HG02610 (cell line): ENCODE results near the gene TUBD1.
"Not testable (repeated sequence)": the region's sequence is repeated elsewhere in the genome, so short reads cannot be mapped to it uniquely, and the experiment has no call there.

ENCODE experiments used
- ATAC-seq: cut with Tn5 transposase; IDR thresholded peaks from one replicate; pipeline ENCODE4 v1.9.1; 2021; ENCODE audit warnings: mild to moderate bottlenecking, moderate library complexity; ENCODE audit not compliant: unreplicated experiment

The TUBD1 gene

DNA sequence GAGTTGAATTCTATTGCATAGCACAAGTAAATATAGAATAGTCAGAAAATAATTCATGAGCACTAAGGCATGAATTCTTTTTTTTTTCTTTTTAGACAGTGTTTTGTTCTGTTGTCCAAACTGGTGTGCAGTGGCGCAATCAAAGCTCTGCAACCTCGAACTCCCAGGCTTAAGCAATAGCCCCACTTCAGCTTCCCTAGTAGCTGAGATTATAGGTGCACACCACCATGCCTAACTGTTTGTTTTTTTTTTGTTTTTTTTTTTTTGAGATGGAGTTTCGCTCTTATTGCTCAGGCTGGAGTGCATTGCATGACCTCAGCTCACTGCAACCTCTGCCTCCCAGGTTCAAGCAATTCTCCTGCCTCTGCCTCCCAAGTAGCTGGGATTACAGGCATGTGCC lies 16.6 kb downstream of the TUBD1 start:
- ATAC-seq = no peak

- no peak for ATAC-seq
Measured at GRCh38 chr17:59874376-59874775, 18.4 kb downstream of the TUBD1 start.

GRCh38 chr17:59873414-59873813 lies 19.3 kb downstream of the TUBD1 start:
- ATAC-seq = not testable (repeated sequence)

GRCh38 chr17:59872351-59872750 lies 20.4 kb downstream of the TUBD1 start:
- no peak for ATAC-seq

GRCh38 chr17:59870482-59870881 lies 22.3 kb downstream of the TUBD1 start:
- ATAC-seq = no peak

GRCh38 chr17:59869941-59870218 lies 22.9 kb downstream of the TUBD1 start:
- ATAC-seq = no peak

DNA sequence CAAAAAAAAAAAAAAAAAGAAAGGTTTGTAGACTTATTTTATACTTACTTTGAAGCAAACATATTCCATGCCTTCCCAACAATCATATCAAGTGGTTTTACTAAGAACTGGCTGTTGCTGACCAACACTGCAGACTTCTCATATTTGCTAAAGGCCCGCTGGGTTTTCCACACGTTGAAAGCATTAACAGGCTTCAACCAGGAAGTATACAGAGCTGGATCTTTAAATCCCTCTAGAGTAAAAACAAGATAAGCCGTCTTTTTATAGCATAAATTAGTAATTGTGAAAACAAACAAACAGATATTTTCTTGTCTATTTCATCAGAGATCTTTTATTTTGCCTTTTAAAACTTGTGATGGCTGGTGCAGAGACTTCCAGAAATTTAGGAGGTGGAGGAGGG lies 29.1 kb downstream of the TUBD1 start:
- no peak for ATAC-seq

- ATAC-seq = no peak
Measured at GRCh38 chr17:59859444-59860025, 33.2 kb downstream of the TUBD1 start.

- ATAC-seq = no peak
Measured at GRCh38 chr17:59858932-59859331, 33.8 kb downstream of the TUBD1 start.

DNA sequence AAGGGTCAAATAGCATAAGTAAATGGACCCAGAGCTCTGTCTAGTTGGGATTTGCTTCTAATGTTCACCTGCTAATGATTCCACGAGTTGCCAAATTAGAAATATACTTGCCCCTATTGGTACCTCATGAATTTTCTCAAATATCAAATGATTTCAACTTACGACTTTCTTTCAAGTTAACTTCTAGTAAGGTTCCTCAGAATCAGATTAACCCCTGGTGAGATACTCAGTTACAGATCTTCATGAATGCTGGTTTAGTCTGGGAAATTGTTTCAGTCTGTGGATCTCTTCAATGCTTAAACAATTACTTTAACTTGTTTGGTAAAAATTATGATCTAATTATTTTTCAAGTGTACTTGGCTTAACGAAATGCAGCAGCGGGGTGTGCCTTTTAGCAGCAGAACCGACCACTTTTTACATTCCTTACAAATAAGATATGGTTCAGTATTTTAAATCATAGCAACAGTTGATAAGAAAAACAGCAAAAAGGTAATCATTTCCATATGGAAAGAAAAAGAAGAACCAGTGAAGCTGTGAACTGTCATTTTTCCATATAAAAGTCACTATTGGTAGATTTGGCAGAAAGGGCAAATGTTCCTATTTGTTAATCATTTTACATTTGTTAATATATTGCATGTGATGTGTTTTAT lies 34.5 kb downstream of the TUBD1 start:
- no peak for ATAC-seq

GRCh38 chr17:59856859-59857794 lies 35.6 kb downstream of the TUBD1 start:
- ATAC-seq = no peak

- ATAC-seq = not testable (repeated sequence)
Measured at GRCh38 chr17:59853919-59854729, 38.6 kb downstream of the TUBD1 start.

GRCh38 chr17:59853168-59853918 lies 39.4 kb downstream of the TUBD1 start:
- no peak for ATAC-seq

- ATAC-seq = not testable (repeated sequence)
Measured at GRCh38 chr17:59852847-59853167, 39.9 kb downstream of the TUBD1 start.

DNA sequence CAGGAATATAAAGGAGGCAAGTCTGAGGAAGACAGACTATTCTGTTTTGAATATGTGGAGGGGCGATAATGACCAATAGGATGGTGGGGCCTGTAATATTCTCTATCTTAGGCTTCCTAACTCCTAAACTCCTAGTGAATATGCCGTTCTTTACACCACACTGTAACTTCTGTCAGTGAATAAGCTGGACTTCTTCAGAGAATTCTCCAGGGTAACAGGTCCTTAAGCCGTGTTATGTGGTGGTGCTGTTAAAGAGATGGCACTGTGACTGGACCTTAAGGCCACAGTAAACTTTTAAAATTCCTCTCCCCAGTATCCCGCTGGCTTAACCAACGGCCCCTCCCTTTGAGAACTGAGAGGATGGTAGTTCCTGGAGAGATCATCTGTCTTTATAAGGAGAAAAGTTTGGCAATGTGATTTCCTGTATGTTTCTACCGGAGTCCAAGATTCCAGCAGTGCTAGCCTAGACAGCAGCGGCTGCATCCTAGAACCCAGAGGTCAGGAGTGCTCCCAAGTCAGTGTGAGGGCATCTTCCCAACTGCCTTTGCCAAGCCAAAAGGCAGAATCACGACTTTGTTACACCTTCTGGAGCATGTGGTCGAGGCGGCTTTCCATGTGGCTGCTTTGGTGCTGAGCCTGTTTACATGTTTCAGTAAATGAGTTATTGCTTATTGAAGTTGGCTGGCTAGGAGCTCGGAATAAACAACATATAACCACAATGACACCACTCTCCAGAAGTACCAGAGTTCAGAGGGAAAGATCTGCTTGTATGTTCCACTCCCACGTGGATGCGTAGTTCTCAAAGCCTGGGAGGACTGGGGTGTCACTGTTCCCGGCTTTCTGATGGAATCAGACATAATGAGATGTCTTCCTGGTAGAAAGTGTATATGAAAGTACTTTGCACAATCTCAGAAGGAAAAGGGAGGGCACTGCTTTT lies 41.0 kb downstream of the TUBD1 start:
- no peak for ATAC-seq

- ATAC-seq = not testable (repeated sequence)
Measured at GRCh38 chr17:59850311-59850710, 42.4 kb downstream of the TUBD1 start.

- peak; percentile 78 for ATAC-seq
Measured at GRCh38 chr17:59848778-59849177, 44.0 kb downstream of the TUBD1 start.

DNA sequence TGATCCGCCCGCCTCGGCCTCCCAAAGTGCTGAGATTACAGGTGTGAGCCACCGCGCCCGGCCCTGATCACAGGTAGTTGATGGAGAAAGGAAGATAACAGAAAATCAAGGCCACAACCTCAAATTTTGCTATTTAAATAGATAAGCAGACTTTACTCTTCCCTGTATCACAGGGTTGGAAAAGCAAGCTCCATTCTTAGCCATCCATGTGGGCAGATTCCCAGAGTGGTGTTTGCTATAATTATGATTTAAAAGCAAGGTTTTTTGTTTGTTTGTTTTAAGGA lies 44.4 kb downstream of the TUBD1 start:
- ATAC-seq = no peak

DNA sequence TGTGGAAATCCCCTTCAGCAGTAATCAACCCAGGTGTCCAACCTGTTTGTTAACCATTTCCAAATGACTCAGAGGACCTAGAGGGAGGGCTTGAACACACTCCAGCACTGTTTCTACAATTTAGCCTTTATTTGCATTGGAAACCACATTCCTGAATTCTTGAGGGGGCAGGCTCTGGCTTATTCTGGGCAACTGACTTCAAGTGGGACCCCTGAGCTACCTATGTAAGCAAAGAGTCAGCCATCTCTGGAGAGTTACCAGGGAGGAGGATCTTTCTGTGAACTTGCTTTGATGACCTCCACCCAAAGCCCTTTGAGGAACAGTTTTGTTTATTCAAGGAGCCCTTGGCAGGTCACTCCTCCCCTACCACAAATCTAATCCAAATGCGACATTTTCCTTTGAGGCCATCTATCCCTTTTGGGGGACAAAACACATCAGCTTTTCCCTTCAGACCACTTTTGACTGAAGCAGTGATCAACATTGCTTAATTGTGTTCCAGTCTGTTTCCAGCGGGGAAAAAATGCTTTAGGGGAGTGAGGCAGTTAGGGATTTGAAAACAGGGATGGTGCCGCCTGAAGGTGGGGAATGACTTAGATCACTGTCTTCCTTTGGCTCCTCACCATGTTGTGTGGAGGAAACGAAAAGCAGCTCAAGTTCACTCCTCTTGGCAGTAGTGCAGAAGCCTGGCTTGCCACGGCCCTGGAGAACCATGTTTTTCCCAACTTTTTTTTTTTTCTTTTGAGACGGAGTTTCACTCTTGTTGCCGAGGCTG lies 46.2 kb downstream of the TUBD1 start:
- peak; percentile 58 for ATAC-seq
